Calu3 (cell line): ENCODE results near the gene CACNA1E. TPM values are rescaled to one million over a fixed set of nuclear protein-coding genes. Genes with fewer than 3 reads are reported as not detected.

Experiments used
- BruUV-seq: library from RNA; stranded (reverse); fragments of 400-500 nt; replicated peaks from 2 replicates; lab custom pipeline; 2021; lab: Mats Ljungman, UMichigan
- CTCF ChIA-PET: fragments of 300-600 bp; sonication (Branson Sonifier 250); formaldehyde crosslinking; loops from one replicate; lab custom pipeline; 2022; ENCODE audit warnings: antibody characterized with exemption; lab: Charles Lee
- DNase-seq: peaks from one replicate; pipeline ENCODE4 v3.0.0; 2022
- H3K27ac Mint-ChIP-seq: one replicate; pipeline ENCODE4 v1.8.0; 2022; ENCODE audit warnings: mixed read lengths; ENCODE audit not compliant: unreplicated experiment
- H3K27me3 Mint-ChIP-seq: one replicate; pipeline ENCODE4 v1.8.0; 2022; ENCODE audit warnings: mixed read lengths; ENCODE audit not compliant: unreplicated experiment
- H3K36me3 Mint-ChIP-seq: one replicate; pipeline ENCODE4 v1.8.0; 2022; ENCODE audit warnings: mild to moderate bottlenecking, moderate library complexity, mixed read lengths; ENCODE audit not compliant: insufficient read depth, unreplicated experiment
- H3K4me1 Mint-ChIP-seq: one replicate; pipeline ENCODE4 v1.8.0; 2022; ENCODE audit warnings: mild to moderate bottlenecking, low read depth, mixed read lengths; ENCODE audit not compliant: unreplicated experiment
- H3K4me3 Mint-ChIP-seq: one replicate; pipeline ENCODE4 v1.8.0; 2022; ENCODE audit warnings: mild to moderate bottlenecking, low read depth, moderate library complexity, mixed read lengths; ENCODE audit not compliant: unreplicated experiment
- H3K9me3 Mint-ChIP-seq: one replicate; pipeline ENCODE4 v1.8.0; 2022; ENCODE audit warnings: low read depth, mixed read lengths; ENCODE audit not compliant: unreplicated experiment
- intact Hi-C: fragments of 100-400 bp; cut with micrococcal nuclease; formaldehyde crosslinking; loops from one replicate; pipeline ENCODE4 v1.10.0; 2022; ENCODE audit not compliant: unreplicated experiment
- total RNA-seq: library from RNA; stranded (reverse); gene quantifications from 2 replicates; pipeline ENCODE4 v1.2.3, GENCODE V29; 2022
- TF ChIP-seq, protein P1 (sequence below): fragments of 200-600 bp; IDR thresholded peaks from one replicate; pipeline ENCODE4 v1.8.0; 2022; ENCODE audit warnings: antibody characterized with exemption; ENCODE audit not compliant: unreplicated experiment

CACNA1E gene
- total RNA-seq, 1 experiment from 2014 or later = not detected

DNA sequence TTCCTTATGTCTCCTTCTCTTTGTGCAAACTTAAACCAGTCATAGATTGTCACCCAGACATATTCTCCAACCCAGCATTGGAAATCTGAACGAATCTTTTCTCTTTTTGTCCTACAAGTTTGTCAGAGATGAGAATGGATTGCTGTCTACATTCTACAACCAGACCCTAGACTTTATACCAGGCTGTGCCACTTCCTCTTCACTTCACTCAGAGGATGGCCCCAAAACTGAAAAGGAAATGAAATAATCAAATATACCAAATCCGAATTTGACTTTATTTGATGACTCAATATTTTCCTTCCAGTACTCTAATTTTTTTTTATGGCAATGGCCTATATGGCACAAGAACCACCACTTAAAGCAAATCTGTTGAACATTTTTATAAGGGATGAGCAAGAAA is 321.7 kb downstream of the CACNA1E start:
- H3K4me1 Mint-ChIP-seq = no peaks in the 10 kb centered on the region
- intact Hi-C loops = no loop called here
- H3K27me3 Mint-ChIP-seq = peaks cover 41% of the 10 kb centered on the region
- no peak overlapping the region for H3K4me3 Mint-ChIP-seq
- no peak for DNase-seq
- BruUV-seq = no TSS peak
- H3K36me3 Mint-ChIP-seq = no peaks in the 10 kb centered on the region
- no peak overlapping the region for H3K27ac Mint-ChIP-seq
- CTCF ChIA-PET = no interaction called here
- TF ChIP-seq, protein P1, sequence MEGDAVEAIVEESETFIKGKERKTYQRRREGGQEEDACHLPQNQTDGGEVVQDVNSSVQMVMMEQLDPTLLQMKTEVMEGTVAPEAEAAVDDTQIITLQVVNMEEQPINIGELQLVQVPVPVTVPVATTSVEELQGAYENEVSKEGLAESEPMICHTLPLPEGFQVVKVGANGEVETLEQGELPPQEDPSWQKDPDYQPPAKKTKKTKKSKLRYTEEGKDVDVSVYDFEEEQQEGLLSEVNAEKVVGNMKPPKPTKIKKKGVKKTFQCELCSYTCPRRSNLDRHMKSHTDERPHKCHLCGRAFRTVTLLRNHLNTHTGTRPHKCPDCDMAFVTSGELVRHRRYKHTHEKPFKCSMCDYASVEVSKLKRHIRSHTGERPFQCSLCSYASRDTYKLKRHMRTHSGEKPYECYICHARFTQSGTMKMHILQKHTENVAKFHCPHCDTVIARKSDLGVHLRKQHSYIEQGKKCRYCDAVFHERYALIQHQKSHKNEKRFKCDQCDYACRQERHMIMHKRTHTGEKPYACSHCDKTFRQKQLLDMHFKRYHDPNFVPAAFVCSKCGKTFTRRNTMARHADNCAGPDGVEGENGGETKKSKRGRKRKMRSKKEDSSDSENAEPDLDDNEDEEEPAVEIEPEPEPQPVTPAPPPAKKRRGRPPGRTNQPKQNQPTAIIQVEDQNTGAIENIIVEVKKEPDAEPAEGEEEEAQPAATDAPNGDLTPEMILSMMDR = no peak
- H3K9me3 Mint-ChIP-seq = peaks cover 4% of the 10 kb centered on the region

DNA sequence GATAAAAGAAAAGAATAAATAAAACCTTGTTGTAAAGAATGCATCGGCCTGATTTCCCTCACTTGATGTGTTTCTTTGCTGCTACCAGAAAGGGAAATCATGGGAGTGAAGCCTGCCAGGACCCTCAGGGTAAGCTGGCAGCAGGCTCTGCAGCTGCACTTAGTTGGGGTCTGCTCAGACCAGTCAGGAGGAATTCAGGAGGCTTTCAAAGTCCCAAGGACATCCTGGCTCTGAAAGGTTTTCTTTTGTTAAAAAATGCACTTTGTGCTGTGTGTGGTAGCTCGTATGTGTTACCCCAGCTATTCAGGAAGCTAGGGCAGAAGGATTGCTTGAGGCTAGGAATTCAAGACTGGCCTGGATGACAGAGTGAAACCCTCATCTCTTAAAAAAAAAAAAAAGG is 323.4 kb downstream of the CACNA1E start:
- peaks cover 9% of the 10 kb centered on the region for H3K9me3 Mint-ChIP-seq
- TF ChIP-seq, protein P1 = no peak
- H3K36me3 Mint-ChIP-seq = no peaks in the 10 kb centered on the region
- CTCF ChIA-PET = no interaction called here
- no peak for DNase-seq
- intact Hi-C loops = no loop called here
- BruUV-seq = no TSS peak
- H3K4me1 Mint-ChIP-seq = no peaks in the 10 kb centered on the region
- no peak overlapping the region for H3K27ac Mint-ChIP-seq
- no peak overlapping the region for H3K4me3 Mint-ChIP-seq
- H3K27me3 Mint-ChIP-seq = peaks cover 57% of the 10 kb centered on the region

GRCh38 chr1:181807251-181807650 is 323.9 kb downstream of the CACNA1E start:
- Mint-ChIP-seq H3K27me3 (peaks cover 57% of the 10 kb centered on the region), H3K4me1 (no peaks in the 10 kb centered on the region), H3K36me3 (no peaks in the 10 kb centered on the region), H3K4me3 (no peak overlapping the region), H3K9me3 (peaks cover 11% of the 10 kb centered on the region), H3K27ac (no peak overlapping the region)
- TF ChIP-seq, protein P1 = no peak
- CTCF ChIA-PET = no interaction called here
- intact Hi-C loops = no loop called here
- no peak for DNase-seq
- BruUV-seq = no TSS peak

DNA sequence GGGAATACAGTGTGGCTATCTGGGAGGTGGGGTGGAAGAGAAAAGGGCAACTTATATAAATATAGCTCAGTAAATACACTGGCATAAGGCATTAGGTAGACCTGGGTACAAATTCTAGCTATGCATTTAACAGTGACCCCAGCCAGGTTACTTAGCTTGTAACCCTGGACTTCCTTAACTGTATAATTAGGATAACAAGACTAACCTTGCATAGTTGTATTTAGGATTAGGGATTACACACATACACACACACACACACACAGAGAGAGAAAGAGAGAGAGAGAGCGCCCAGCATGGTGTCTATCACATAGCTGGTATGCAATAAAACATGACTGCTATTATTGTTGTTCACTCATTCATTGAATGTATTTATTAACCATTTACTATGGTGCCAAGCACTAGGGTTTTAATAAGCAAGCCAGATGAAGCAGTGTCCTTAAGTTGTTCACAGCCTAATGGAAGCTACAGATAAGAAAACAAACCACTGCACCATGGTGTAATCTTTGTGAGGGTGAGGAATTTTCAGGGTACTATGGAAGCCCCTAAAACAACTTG is 326.8 kb downstream of the CACNA1E start:
- Mint-ChIP-seq H3K4me1 (no peaks in the 10 kb centered on the region), H3K4me3 (no peak overlapping the region), H3K36me3 (no peaks in the 10 kb centered on the region), H3K27me3 (peaks cover 44% of the 10 kb centered on the region), H3K9me3 (peaks cover 9% of the 10 kb centered on the region), H3K27ac (no peak overlapping the region)
- CTCF ChIA-PET = no interaction called here
- BruUV-seq = no TSS peak
- no peak for DNase-seq
- intact Hi-C loops = no loop called here
- TF ChIP-seq, protein P1 = no peak
